ENCODE measurements around the gene SMOC2.

The SMOC2 gene

GRCh38 chr6:168626046-168626602, 185.1 kb downstream of the SMOC2 start:
- DNase-seq (ENCODE audit: low spot score) (no peak), ATAC-seq (ENCODE audit: low read depth) (no peak)
- no peak overlapping the region for H3K27ac ChIP-seq (ENCODE audit: poor library complexity, severe bottlenecking)
- TF ChIP-seq, protein P1, sequence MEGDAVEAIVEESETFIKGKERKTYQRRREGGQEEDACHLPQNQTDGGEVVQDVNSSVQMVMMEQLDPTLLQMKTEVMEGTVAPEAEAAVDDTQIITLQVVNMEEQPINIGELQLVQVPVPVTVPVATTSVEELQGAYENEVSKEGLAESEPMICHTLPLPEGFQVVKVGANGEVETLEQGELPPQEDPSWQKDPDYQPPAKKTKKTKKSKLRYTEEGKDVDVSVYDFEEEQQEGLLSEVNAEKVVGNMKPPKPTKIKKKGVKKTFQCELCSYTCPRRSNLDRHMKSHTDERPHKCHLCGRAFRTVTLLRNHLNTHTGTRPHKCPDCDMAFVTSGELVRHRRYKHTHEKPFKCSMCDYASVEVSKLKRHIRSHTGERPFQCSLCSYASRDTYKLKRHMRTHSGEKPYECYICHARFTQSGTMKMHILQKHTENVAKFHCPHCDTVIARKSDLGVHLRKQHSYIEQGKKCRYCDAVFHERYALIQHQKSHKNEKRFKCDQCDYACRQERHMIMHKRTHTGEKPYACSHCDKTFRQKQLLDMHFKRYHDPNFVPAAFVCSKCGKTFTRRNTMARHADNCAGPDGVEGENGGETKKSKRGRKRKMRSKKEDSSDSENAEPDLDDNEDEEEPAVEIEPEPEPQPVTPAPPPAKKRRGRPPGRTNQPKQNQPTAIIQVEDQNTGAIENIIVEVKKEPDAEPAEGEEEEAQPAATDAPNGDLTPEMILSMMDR (IDR thresholded peaks at IDR 0.05; ENCODE audit: poor library complexity, severe bottlenecking) = no peak
- no peaks in the 10 kb centered on the region for H3K4me1 ChIP-seq (ENCODE audit: insufficient read depth, poor library complexity, severe bottlenecking)
- no peaks in the 10 kb centered on the region for H3K9me3 ChIP-seq (ENCODE audit: severe bottlenecking)
- H3K4me3 ChIP-seq (ENCODE audit: severe bottlenecking) = no peak overlapping the region
- H3K36me3 ChIP-seq (ENCODE audit: low read depth) = no peaks in the 10 kb centered on the region
- H3K27me3 ChIP-seq (ENCODE audit: insufficient read depth, poor library complexity, severe bottlenecking) = no peaks in the 10 kb centered on the region

DNA sequence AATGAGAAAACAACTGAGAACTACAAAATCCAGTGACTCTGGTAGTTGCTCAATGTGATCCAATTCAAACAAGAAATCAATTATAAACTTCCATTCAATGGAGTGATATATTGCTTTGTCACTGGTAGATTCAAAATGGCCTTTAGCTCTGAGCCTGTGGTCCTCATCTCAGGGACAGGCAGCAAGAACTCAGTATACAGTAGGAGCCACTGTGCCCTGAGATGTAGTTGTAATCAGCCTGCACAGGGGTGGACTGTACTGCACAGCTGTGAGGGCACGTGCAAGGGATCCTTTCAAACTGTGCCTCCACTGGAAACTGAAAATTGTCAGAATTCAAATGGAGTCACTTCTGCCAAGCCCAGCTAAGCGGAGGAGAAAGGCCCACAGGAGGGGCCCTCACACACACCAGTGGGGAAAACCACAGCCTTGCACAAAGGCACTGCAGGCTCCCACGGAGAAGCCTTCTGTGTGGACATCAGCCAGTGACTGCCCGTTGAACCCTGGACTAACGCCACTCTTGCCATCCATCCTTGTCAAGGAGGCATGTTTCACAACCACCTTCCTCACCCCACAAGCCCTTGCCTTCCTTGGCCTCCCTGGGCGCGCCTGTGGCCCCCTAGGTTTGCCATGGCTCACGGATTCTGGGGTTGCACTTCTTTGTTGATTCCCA, 186.7 kb downstream of the SMOC2 start:
- Histone ChIP-seq H3K36me3 (ENCODE audit: low read depth) (no peaks in the 10 kb centered on the region), H3K27me3 (ENCODE audit: insufficient read depth, poor library complexity, severe bottlenecking) (no peaks in the 10 kb centered on the region), H3K4me3 (ENCODE audit: severe bottlenecking) (no peak overlapping the region), H3K27ac (ENCODE audit: poor library complexity, severe bottlenecking) (no peak overlapping the region), H3K4me1 (ENCODE audit: insufficient read depth, poor library complexity, severe bottlenecking) (no peaks in the 10 kb centered on the region), H3K9me3 (ENCODE audit: severe bottlenecking) (no peaks in the 10 kb centered on the region)
- no peak for ATAC-seq (ENCODE audit: low read depth)
- DNase-seq (ENCODE audit: low spot score) = no peak
- TF ChIP-seq, protein P1 (IDR thresholded peaks at IDR 0.05; ENCODE audit: poor library complexity, severe bottlenecking) = no peak

DNA sequence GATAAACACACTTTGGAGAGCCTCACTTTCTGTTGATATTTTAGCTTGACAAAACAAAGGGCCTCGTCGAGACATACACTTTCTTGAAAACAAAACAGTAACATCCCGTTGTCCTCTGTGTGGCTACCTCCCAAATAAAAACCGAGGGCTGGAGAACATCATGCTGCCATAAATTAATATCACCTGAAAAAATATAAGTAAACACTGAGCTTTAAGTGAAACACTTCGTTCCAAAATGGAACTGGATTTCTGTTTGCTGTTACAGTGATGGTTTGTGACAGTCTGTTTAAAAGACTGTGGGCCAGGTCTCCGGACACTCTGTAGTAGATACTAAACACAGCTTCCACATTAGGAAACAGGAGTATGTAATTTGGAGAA, 187.2 kb downstream of the SMOC2 start:
- H3K4me1 ChIP-seq (ENCODE audit: insufficient read depth, poor library complexity, severe bottlenecking) = no peaks in the 10 kb centered on the region
- ATAC-seq (ENCODE audit: low read depth) = no peak
- TF ChIP-seq, protein P1 (IDR thresholded peaks at IDR 0.05; ENCODE audit: poor library complexity, severe bottlenecking) = no peak
- H3K27ac ChIP-seq (ENCODE audit: poor library complexity, severe bottlenecking) = no peak overlapping the region
- no peaks in the 10 kb centered on the region for H3K36me3 ChIP-seq (ENCODE audit: low read depth)
- H3K4me3 ChIP-seq (ENCODE audit: severe bottlenecking) = no peak overlapping the region
- no peak for DNase-seq (ENCODE audit: low spot score)
- H3K9me3 ChIP-seq (ENCODE audit: severe bottlenecking) = no peaks in the 10 kb centered on the region
- no peaks in the 10 kb centered on the region for H3K27me3 ChIP-seq (ENCODE audit: insufficient read depth, poor library complexity, severe bottlenecking)

GRCh38 chr6:168628732-168629245, 187.8 kb downstream of the SMOC2 start:
- H3K9me3 ChIP-seq (ENCODE audit: severe bottlenecking) = no peaks in the 10 kb centered on the region
- H3K27me3 ChIP-seq (ENCODE audit: insufficient read depth, poor library complexity, severe bottlenecking) = no peaks in the 10 kb centered on the region
- TF ChIP-seq, protein P1 (IDR thresholded peaks at IDR 0.05; ENCODE audit: poor library complexity, severe bottlenecking) = no peak
- no peak overlapping the region for H3K27ac ChIP-seq (ENCODE audit: poor library complexity, severe bottlenecking)
- ATAC-seq (ENCODE audit: low read depth) = no peak
- no peaks in the 10 kb centered on the region for H3K4me1 ChIP-seq (ENCODE audit: insufficient read depth, poor library complexity, severe bottlenecking)
- H3K4me3 ChIP-seq (ENCODE audit: severe bottlenecking) = no peak overlapping the region
- H3K36me3 ChIP-seq (ENCODE audit: low read depth) = no peaks in the 10 kb centered on the region
- no peak for DNase-seq (ENCODE audit: low spot score)

DNA sequence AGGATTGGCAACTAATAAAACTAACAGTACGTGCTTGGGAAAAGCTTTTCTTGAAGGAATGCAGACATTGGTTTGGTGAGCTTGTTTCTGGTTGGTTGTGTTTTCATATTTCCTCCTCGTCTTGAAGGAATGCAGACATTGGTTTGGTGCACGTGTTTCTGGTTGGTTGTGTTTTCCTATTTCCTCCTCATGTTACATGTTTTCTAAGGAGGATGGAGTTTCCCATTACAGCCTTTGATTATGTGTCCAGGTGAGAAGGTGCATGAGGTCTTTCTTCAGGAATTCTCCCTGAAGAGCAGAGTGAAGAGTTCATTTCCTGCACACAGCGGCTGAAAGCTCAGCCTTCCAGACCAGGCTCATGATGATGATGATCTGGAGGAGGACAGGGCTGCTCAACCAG, 190.6 kb downstream of the SMOC2 start:
- Histone ChIP-seq H3K36me3 (ENCODE audit: low read depth) (no peaks in the 10 kb centered on the region), H3K27ac (ENCODE audit: poor library complexity, severe bottlenecking) (no peak overlapping the region), H3K4me1 (ENCODE audit: insufficient read depth, poor library complexity, severe bottlenecking) (no peaks in the 10 kb centered on the region), H3K9me3 (ENCODE audit: severe bottlenecking) (no peaks in the 10 kb centered on the region), H3K27me3 (ENCODE audit: insufficient read depth, poor library complexity, severe bottlenecking) (no peaks in the 10 kb centered on the region), H3K4me3 (ENCODE audit: severe bottlenecking) (no peak overlapping the region)
- ATAC-seq (ENCODE audit: low read depth) (no peak), DNase-seq (ENCODE audit: low spot score) (no peak)
- TF ChIP-seq, protein P1 (IDR thresholded peaks at IDR 0.05; ENCODE audit: poor library complexity, severe bottlenecking) = no peak
